DND-41 (cell line): Measurements from ENCODE around the gene CHD9NB.

ENCODE experiments used
- CTCF ChIP-seq: IDR thresholded peaks from 2 replicates; pipeline ENCODE4 v1.5.1; 2012; ENCODE audit warnings: borderline replicate concordance, low read length, moderate library complexity, mild to moderate bottlenecking; ENCODE audit not compliant: poor library complexity, severe bottlenecking; ENCODE audit errors: extremely low read depth
- EZH2 ChIP-seq: IDR thresholded peaks from 3 replicates; pipeline ENCODE4 v1.6.1; 2012; ENCODE audit warnings: borderline replicate concordance, low read depth, mild to moderate bottlenecking, moderate library complexity, low read length, inconsistent platforms; ENCODE audit not compliant: severe bottlenecking

GRCh38 chr16:53081686-53082407, 29.1 kb upstream of the CHD9NB start:
- no peak for TF ChIP-seq CTCF
- TF ChIP-seq EZH2, result no peak
